ENCODE measurements around the gene NEAT1.

GRCh38 chr11:65489706-65490320 is 67.2 kb downstream of the NEAT1 start:
- TF ChIP-seq EZH2 (optimal IDR thresholded peaks at IDR 0.05; ENCODE audit: low read depth, low read length) = no peak
- TF ChIP-seq EZH2phosphoT487 (IDR thresholded peaks at IDR 0.05; ENCODE audit: low read length) = no peak
- no peak for TF ChIP-seq CTCF (IDR thresholded peaks at IDR 0.05; ENCODE audit: low read length)
